BJ (cell line): ENCODE measurements around the gene SMIM35. TPM values are rescaled to one million over a fixed set of nuclear protein-coding genes. Genes with fewer than 3 reads are reported as not detected.

Source experiments
- CTCF ChIA-PET: fragments of 350-600 bp; formaldehyde crosslinking; extraction: SDS; loops from one replicate; lab custom pipeline; 2021; ENCODE audit warnings: antibody characterized with exemption, inconsistent platforms; lab: Yijun Ruan, JAX
- POLR2A ChIA-PET: fragments of 300-600 bp; sonication (Branson Sonifier 250); formaldehyde crosslinking; extraction: SDS; loops from one replicate; lab custom pipeline; 2021; ENCODE audit warnings: antibody characterized with exemption; lab: Charles Lee
- DNase-seq: peaks from one replicate; pipeline ENCODE4 v3.0.0-alpha.2; 2011; ENCODE audit warnings: low read depth
- H3K27me3 ChIP-seq: 2 replicates; pipeline ENCODE4 v1.6.0; 2011; ENCODE audit warnings: low read length; ENCODE audit not compliant: control insufficient read depth, insufficient read depth
- H3K36me3 ChIP-seq: 2 replicates; pipeline ENCODE4 v1.5.1; 2011; ENCODE audit warnings: low read length; ENCODE audit not compliant: control insufficient read depth, insufficient read depth
- H3K4me3 ChIP-seq: 2 replicates; pipeline ENCODE4 v1.5.1; 2011; ENCODE audit warnings: low read depth, mild to moderate bottlenecking, control low read depth, low read length
- CTCF ChIP-seq: IDR thresholded peaks from 2 replicates; pipeline ENCODE4 v1.5.1; 2011; ENCODE audit warnings: low read depth, mild to moderate bottlenecking, control low read depth, inconsistent platforms, low read length, moderate library complexity; ENCODE audit not compliant: insufficient read depth
- polyA plus RNA-seq: library from polyadenylated mRNA; depleted of rRNA; stranded (reverse); fragments of >200 nt; gene quantifications from 2 replicates; pipeline ENCODE4 v1.2.3, GENCODE V29; 2011

Gene SMIM35
- polyA plus RNA-seq, 1 experiment = not detected

DNA sequence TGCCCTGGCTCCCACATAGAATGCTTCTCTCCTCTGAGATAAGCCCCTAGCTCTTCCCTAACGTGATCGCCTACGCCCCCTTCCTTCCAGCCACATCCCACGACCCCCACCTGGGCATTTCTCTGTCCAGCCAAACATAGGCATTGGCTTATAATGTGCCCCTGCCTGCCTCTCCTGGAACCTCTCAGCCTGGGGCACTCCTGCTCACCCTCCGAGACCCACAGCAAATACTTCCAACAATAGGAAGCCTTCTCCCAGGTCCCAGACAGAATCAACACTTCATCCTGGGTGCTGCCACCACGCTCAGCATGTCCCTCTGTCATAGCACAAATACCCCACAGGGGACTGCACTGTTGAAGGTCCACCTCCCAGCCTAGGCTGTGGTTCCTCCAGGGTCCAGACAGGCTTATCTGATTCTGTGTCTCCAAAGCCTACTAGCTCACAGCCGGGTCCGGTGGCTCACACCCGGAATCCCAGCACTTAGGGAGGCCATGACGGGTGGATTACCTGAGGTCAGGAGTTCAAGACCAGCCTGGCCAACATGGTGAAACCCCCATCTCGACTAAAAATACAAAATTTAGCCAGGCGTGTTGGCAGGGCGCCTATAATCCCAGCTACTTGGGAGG, 34.1 kb downstream of the SMIM35 start:
- CTCF ChIA-PET = interaction anchor here (0.6 to 3.3 kb wide), 22 partner anchors 8 to 421 kb away, joined by 3 to 34 read pairs (median 4); no protein-coding TSS in a partner anchor
- DNase-seq = no peak

DNA sequence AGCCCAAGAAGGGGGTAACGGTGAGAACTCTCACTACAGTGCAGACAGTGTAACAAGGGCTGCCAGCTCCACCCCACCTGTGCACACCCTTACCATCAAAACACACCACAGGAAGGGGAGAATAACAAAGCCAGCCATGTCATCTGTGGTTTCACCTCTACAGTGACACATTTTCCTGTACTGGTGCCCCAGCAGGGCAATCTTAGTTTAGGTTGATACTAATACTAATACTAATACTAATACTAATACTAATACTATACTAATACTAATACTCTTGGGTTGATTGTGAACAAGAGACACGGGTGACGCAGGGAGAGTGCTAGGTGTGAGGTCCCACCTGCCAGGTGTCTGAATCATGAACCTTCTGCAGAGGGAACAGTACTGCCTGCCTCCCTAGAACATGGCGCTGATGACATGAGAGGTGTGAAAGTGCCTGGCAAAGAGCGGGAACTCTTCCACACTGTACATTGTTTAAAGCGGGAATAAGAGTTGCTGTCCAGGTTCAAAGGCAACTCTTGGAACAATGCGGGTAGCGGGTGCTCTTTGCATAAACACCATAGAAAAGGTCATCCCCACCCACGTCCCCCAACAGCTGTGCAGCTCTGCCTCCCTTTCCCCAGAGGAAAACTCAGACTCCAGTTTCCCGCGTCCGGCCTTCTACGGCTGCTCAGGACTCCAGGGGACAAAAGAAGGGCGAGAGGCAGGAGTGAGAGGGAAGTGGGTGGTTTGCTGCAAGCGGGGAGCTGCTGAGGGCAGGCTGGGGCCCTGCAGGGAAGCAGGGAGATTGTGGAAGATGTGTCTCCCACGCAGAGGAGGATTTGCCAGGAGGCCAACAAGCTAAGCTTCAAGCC, 34.9 kb downstream of the SMIM35 start:
- no peaks in the 10 kb centered on the region for H3K36me3 ChIP-seq
- CTCF ChIA-PET = interaction anchor here (0.6 to 3.3 kb wide), 7 partner anchors 11 to 243 kb away, joined by 3 to 34 read pairs (median 5); no protein-coding TSS in a partner anchor
- POLR2A ChIA-PET = no interaction called here
- no peak for TF ChIP-seq CTCF
- H3K27me3 ChIP-seq = peaks cover 2% of the 10 kb centered on the region
- no peak for DNase-seq
- no peak overlapping the region for H3K4me3 ChIP-seq

More for the DNA sequence above, 34.1 kb downstream of the SMIM35 start:
- no peaks in the 10 kb centered on the region for H3K36me3 ChIP-seq
- H3K4me3 ChIP-seq = no peak overlapping the region
- TF ChIP-seq CTCF = no peak
- POLR2A ChIA-PET = no interaction called here
- H3K27me3 ChIP-seq = peaks cover 5% of the 10 kb centered on the region

DNA sequence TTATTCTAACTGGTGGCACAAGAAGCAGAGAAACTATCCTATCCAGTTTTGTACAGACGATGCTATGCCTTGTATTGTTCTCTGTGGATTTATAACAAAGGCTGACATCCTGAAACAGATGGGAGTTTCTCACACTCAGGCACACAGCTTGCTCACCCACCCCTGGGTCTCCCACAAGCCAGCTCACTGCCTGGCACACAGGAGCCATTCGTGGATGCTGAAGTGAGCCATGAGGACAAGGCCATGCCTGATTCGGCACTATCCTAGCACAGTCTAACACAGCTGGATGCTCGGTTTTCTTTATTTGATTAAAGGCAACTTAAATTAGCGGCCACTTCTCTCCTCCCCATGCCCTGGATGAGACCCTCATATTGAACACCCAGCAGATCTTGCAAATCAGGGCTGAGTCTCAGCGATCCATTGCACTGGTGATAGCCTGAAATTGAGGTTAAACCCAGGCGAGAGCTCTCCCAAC, 35.6 kb downstream of the SMIM35 start:
- Histone ChIP-seq H3K36me3 (no peaks in the 10 kb centered on the region), H3K4me3 (no peak overlapping the region), H3K27me3 (peaks cover 2% of the 10 kb centered on the region)
- ChIA-PET POLR2A (no interaction called here), CTCF (interaction anchor here (0.6 to 3.3 kb wide), 4 partner anchors 206 to 1348 kb away, joined by 3 to 34 read pairs (median 4); no protein-coding TSS in a partner anchor)
- no peak for TF ChIP-seq CTCF
- no peak for DNase-seq

GRCh38 chr11:118050208-118050891, 36.4 kb downstream of the SMIM35 start:
- ChIA-PET POLR2A (no interaction called here), CTCF (interaction anchor here (0.6 to 1.4 kb wide), 2 partner anchors 243 to 1347 kb away, joined by 3 to 5 read pairs; no protein-coding TSS in a partner anchor)
- DNase-seq = no peak
- TF ChIP-seq CTCF = no peak
- H3K27me3 ChIP-seq = peaks cover 2% of the 10 kb centered on the region
- H3K4me3 ChIP-seq = no peak overlapping the region
- H3K36me3 ChIP-seq = no peaks in the 10 kb centered on the region
